ENCODE measurements around the gene GTF2IRD1. TPM values are rescaled to one million over a fixed set of nuclear protein-coding genes. Genes with fewer than 3 reads are reported as not detected.

GTF2IRD1 gene
- total and polyA plus RNA-seq, 2 of the 13 experiments (the other 11 are each of a cell fraction or from before 2014, with no cell fraction given), result 16.5 to 26.7 TPM

GRCh38 chr7:74627661-74628411 lies 174.1 kb downstream of the GTF2IRD1 start (continued):
- TF ChIP-seq HMGXB3 (CRISPR knock-in tag; IDR thresholded peaks at IDR 0.05; ENCODE audit: borderline replicate concordance) (no peak), KDM2A (CRISPR knock-in tag; IDR thresholded peaks at IDR 0.05; ENCODE audit: borderline replicate concordance, low read depth) (peak; percentile 61; the same call in 1 of the 2 replicates), PRDM15 (CRISPR knock-in tag; IDR thresholded peaks at IDR 0.05) (peak; percentile 87), ZNF687 (CRISPR knock-in tag; IDR thresholded peaks at IDR 0.05) (peak; percentile 48; the same call in 1 of the 2 replicates), ZNF878 (CRISPR knock-in tag; IDR thresholded peaks at IDR 0.05) (0 out of 2 replicates have a peak, but pooled peaks have one; percentile 43), RXRB (CRISPR knock-in tag; IDR thresholded peaks at IDR 0.05; ENCODE audit: borderline replicate concordance) (0 out of 2 replicates have a peak, but pooled peaks have one; percentile 28), ZBTB7B (CRISPR knock-in tag; IDR thresholded peaks at IDR 0.05) (peak; percentile 77; the same call in 1 of the 2 replicates), HIC2 (CRISPR knock-in tag; IDR thresholded peaks at IDR 0.05; ENCODE audit: low read depth) (0 out of 2 replicates have a peak, but pooled peaks have one; percentile 33), POLR2G (IDR thresholded peaks at IDR 0.05; ENCODE audit: low read depth, low read length) (peak; percentile 55), RBFOX2 (IDR thresholded peaks at IDR 0.05; ENCODE audit: low read depth, low read length) (0 out of 2 replicates have a peak, but pooled peaks have one; percentile 27), NFYC (CRISPR knock-in tag; IDR thresholded peaks at IDR 0.05) (peak; percentile 22; the same call in 1 of the 2 replicates), ZNF264 (CRISPR knock-in tag; IDR thresholded peaks at IDR 0.05) (peak; percentile 98), POLR2AphosphoS5 (IDR thresholded peaks at IDR 0.05; ENCODE audit: low read depth, low read length) (0 out of 2 replicates have a peak, but pooled peaks have one; percentile 21), GATAD2A (CRISPR knock-in tag; IDR thresholded peaks at IDR 0.05) (peak; percentile 77)
